ENCODE measurements around the gene CYP2W1.
"Not testable (repeated sequence)": the region's sequence is repeated elsewhere in the genome, so short reads cannot be mapped to it uniquely, and the experiment has no call there.

The CYP2W1 gene

DNA sequence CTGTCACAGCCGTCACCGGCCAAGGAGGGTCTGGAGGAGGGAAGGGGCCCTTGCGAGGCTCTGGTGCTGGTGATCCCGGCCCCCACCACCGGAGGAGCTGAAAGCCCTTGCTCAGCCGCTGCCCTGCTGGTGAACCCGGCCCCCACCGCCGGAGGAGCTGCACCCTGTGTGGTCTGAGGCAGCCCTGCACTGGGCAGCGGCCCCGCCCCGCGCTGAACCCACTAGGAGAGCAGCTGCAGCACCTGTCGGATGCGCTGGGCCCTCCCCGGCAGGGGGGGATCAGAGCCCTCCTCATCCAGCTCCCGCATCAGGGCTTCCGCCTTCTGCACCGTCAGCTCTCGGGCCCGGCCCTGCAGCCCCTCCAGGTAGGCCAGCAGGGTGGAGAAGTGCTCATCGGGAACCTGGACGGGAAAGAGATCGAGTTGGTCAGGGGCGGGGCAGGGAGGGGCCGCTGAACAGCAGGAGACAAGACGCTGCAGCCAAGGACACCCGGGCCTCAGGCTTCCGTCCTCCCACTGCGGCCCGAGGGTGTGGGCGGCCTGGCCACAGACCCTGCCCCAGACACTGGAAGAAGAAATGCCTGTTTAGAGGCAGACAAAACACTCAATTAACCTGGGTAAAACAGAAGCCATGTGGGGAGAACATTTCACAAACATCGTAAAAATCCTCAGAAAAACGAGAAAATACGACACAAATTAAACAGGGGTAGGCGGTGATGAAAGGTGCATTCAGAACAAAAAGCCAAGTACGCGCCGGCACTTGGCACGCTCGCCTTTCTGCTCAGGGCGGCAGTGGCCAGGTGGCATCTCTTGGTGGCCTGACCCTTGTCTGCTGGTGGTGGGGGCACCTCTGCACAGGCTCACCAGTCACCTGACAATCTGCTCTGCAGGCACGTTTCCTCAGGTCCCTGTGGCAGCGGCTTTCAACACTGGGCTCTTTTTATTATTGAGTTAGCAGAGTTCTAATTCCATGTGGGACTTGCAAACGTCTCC, 14.7 kb downstream of the CYP2W1 start:
- DNase-seq (ENCODE audit: low spot score): no peak

DNA sequence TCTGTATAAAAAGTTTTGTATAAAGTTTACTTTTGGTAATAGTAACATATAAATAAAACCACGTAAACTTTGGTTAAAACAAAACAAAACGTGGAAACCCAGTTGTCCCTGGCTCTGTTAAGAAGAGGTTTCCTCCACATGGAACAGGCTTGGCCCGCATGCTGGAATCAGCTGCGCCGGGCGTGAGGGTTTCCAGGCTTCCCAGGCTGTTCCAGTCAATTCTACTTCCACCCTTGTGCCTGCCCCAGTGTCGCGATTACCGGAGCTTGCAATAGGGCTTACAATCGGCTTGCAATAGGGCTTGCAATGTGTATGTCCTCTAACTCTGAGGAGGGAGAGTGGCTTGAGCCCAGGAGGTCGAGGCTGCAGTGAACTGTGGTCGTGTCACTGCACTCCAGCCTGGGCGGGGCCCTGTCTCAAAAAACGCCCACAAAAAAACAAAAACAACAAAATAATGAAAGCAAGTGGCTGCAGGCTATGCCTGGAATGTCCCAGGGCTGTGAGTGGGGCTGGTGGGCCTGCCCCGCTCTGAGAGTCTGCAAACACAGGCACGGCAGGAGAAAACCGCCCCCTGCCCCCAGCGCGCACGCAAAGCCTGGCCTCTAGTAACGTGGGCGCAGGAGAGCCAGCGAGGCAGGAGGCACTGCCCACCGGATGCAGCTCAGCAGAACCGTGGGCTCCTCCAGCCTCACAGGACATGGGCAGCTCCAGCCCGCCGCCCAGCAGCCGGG, 16.3 kb downstream of the CYP2W1 start:
- no peak for DNase-seq (ENCODE audit: low spot score)

DNA sequence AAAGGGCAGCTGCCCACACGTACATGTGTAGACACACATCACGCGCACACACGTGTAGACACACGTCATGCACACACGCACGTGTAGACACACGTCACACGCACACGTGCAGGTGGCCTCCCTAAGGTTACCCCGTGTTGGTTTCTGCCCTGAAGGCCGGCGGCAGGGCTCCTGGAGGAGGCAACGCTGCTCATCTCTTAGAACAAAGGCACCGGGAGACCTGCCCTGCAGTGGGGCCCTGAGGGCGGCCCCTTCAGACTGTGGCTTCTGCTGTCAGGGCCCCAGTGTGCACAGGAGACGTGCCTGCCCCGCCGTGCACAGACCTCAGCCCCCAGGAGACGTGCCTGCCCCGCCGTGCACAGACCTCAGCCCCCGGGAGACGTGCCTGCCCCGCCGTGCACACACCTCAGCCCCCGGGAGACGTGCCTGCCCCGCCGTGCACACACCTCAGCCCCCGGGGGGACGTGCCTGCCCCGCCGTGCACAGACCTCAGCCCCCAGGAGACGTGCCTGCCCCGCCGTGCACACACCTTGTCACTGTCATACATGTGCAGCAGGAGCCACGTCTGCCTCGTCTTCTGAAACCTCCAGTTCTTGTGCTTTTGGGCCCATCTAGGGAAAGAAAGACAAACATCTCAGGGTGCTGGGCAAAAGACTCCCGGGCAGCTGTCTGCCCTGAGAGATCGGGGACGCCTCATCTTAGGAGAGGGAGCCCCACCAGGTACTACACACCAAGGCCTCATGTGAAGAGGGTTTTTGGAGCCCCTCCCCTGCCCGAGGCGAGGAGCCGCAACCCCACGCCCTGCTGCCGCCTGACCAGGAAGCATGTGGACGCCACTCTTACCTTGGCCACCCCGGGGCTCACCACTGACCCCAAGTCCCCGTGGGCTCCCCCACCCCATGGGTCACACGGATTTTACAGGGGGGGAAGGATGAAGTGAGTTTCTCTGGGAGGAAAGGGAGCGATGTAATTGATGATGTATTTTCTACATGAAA, 17.3 kb downstream of the CYP2W1 start:
- DNase-seq (ENCODE audit: low spot score): no peak

DNA sequence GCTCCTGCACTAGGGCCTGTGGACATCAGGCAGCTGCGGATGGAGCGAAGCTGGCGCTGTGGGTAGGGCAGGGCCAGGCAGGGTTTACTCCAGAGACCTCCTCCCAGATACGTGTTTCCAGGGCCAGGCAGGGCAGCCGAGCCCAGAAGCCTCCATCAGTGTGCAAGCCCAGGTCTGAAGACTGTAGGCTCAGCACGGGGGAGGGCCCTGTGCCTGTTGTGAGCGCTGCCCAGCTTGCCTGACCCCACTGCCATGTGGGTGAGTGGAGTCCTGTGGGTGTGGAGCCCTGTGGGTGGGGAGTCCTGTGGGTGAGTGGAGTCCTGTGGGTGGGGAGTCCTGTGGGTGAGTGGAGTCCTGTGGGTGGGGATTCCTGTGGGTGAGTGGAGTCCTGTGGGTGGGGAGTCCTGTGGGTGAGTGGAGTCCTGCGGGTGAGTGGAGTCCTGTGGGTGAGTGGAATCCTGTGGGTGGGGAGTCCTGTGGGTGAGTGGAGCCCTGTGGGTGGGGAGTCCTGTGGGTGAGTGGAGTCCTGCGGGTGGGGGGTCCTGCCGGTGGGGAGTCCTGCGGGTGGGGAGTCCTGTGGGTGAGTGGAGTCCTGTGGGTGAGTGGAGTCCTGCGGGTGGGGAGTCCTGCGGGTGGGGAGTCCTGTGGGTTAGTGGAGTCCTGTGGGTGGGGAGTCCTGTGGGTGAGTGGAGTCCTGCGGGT, 18.2 kb downstream of the CYP2W1 start:
- not testable (repeated sequence) for DNase-seq (ENCODE audit: low spot score)

DNA sequence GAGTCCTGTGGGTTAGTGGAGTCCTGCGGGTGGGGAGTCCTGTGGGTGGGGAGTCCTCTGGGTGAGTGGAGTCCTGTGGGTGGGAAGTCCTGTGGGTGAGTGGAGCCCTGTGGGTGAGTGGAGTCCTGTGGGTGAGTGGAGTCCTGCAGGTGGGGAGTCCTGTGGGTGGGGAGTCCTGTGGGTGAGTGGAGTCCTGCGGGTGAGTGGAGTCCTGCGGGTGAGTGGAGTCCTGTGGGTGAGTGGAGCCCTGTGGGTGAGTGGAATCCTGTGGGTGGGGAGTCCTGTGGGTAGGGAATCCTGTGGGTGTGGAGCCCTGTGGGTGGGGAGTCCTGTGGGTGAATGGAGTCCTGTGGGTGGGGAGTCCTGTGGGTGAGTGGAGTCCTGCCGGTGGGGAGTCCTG, 19.0 kb downstream of the CYP2W1 start:
- DNase-seq (ENCODE audit: low spot score): not testable (repeated sequence)

DNA sequence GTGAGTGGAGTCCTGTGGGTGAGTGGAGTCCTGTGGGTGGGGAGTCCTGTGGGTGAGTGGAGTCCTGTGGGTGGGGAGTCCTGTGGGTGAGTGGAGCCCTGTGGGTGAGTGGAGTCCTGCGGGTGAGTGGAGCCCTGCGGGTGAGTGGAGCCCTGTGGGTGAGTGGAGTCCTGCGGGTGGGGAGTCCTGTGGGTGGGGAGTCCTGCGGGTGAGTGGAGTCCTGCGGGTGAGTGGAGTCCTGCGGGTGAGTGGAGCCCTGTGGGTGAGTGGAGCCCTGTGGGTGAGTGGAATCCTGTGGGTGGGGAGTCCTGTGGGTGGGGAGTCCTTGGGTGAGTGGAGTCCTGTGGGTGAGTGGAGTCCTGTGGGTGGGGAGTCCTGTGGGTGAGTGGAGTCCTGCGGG, 19.5 kb downstream of the CYP2W1 start:
- DNase-seq (ENCODE audit: low spot score): not testable (repeated sequence)

DNA sequence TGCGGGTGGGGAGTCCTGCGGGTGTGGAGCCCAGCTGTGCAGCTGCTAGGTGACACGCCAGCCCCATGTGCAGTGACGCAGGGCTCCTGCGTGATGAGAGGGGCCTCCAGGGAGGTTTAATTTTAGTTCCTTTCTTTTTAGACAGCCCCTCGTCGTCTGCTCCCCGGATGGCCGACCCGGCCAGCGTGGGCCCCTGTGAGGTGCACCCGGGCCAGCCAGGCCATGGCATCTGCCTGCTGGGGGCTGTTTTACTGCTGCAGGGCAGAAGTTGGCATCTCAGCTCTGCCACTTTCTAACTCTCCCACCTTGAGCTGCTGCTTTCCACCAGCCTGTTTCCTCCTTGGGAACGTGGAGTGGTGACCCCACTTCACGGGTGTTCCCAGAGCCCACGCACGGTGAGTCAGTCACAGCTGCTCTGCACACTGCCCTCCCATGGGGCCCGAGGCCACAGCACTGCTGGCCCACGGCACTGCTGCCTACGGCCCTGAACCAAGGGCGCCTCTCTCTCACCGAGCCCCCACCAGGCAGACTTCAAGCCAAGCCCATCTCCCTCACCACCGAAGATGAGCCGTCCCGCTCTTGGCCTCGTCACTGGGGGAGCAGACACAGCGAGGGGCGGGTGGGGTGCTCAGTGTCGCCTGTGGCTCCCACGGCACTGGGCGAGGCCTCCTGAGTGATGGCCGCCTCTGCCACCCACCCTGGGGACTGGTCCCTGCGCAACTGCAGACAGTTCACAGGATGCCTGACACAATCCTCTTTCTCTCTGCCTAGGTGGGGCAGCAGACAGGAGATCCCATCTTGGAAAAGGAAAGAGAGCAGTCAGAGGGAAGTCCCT, 21.3 kb downstream of the CYP2W1 start:
- no peak for DNase-seq (ENCODE audit: low spot score)

GRCh38 chr7:1005303-1005702, 22.3 kb downstream of the CYP2W1 start:
- DNase-seq (ENCODE audit: low spot score): no peak

GRCh38 chr7:1007901-1008300, 24.9 kb downstream of the CYP2W1 start:
- DNase-seq (ENCODE audit: low spot score): no peak

GRCh38 chr7:1008733-1009363, 25.9 kb downstream of the CYP2W1 start:
- DNase-seq (ENCODE audit: low spot score): no peak

DNA sequence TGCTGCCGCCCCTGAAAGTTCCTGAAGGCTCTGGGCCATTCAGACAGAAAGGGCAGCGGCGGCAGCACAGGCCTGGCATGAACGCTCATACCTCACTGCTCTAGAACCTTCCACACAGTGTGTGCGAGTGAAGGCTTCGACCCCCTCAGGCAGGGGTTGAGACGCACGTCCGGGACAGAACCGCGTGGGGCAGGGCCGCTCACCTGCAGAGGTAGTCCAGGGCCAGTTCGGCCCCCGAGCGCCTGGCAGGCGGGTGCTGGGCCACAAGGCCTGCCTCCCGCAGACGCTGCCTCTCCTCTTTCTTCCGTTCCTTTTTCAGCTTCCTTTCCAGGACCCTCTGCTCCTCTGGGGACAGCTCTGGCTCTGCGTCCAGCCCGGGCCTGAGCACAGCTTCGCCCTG, 26.8 kb downstream of the CYP2W1 start:
- DNase-seq (ENCODE audit: low spot score): no peak

- no peak for DNase-seq (ENCODE audit: low spot score)
Measured at GRCh38 chr7:1010226-1010625, 27.2 kb downstream of the CYP2W1 start.

DNA sequence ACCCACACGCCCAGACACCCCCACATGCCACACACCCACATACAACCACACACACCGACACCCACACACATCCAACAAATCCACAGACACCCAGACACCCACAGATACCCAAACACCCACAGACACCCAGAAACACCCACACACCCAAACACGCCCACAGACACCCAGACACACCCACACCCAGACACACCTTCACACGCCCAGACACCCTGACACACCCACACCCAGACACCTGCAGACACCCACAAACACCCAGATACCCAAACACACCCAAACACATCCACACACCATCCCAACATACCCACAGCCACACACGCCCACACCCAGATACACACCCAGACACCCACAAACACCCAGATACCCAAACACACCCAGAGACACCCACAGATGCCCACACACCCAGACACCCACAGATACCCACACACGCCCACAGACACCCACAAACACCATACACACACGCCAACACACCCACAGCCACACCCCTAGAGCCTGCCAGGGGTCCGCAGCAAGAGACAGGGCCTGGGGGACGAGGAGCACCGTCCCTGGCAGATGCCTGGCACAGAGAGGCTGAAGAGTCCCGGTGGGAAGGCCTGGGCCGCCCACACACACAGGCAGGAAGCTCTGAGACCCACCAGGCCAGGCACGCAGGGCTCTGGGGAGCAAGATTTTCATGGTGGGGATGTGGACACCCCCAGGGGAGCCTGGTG, 28.5 kb downstream of the CYP2W1 start:
- no peak for DNase-seq (ENCODE audit: low spot score)

DNA sequence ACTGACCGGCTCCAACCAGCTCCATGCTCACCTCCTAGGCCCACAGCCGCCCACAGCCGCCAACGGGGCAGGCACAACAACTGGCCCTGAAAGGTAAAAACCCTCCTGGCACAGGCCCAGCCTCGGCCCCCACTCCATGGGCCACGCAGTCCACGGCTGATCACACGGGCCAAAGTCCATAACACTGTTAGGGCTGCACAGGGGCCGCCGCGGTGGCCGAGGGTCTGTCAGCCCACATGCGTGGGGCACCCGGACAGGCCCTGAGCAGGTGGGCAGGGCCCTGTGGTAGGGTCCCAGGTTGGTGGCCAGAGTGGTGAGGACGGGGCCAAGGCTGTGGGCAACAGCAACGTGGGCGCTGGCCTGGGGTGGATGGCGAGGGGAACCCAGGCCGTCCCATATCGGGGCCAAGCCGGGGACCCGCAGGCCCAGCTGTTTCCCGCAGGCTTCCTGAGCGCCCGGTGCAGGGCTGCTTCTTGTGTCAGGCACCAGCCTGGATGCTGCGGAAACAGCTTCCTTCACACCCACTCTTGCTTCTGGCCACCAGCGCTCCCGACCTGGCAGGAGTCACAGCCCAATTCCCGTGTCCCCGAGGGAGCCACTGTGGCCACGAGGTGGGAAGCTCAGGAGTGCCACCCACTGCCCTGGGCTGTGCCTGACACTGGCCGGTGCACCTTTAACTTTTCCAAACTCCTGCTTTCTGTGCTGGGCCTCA, 29.2 kb downstream of the CYP2W1 start:
- DNase-seq (ENCODE audit: low spot score): no peak

DNA sequence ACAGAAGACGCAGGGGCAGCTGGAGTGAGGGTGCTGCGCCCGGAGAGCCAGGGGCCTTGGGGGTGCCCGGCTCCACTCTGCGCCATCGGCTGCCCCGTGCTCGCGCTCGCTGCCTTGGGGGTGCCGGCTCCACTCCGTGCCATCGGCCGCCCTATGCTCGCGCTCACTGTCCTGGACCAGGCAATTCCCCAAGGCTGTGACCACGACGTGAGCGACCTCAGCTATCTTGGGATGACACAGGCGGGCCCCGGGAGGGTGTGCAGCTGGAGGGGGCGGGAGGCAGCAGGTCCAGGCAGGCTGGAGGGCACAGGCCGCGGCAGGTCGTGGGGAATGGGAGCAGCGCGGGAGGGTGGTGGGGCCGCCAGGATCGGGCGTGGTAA, 29.7 kb downstream of the CYP2W1 start:
- no peak for DNase-seq (ENCODE audit: low spot score)

- DNase-seq (ENCODE audit: low spot score): no peak
Measured at GRCh38 chr7:1013581-1013980, 30.6 kb downstream of the CYP2W1 start.

GRCh38 chr7:1014681-1015080, 31.7 kb downstream of the CYP2W1 start:
- DNase-seq (ENCODE audit: low spot score): no peak

Data from hematopoietic multipotent progenitor cell treated with erythropoietin and hydrocortisone succinate and interleukin-3 and kit ligand, for 15 days (in vitro differentiated cells).